Transverse colon (tissue), 4 donors: ENCODE measurements around the gene ANKRD33. TPM values are rescaled to one million over a fixed set of nuclear protein-coding genes. Genes with fewer than 3 reads are reported as not detected.

Experiments used
- DNase-seq: peaks from one replicate; pipeline ENCODE4 v3.0.0-alpha.2; 2019
- H3K27ac ChIP-seq, 4 donors: fragments of 200-600 bp; sonication (generic); 2 replicates each; pipeline ENCODE4 v1.5.1; 2016 to 2018; ENCODE audit warnings: inconsistent platforms in 4 of 4
- H3K27me3 ChIP-seq: fragments of 200-600 bp; sonication (generic); 2 replicates; pipeline ENCODE4 v1.5.1; 2017; ENCODE audit warnings: inconsistent platforms
- H3K36me3 ChIP-seq, 4 donors: fragments of 200-600 bp; sonication (generic); 2 replicates each; pipeline ENCODE4 v1.5.1; 2017 to 2019; ENCODE audit warnings: inconsistent platforms in 4 of 4
- H3K4me1 ChIP-seq, 4 donors: fragments of 200-600 bp; sonication (generic); 2 replicates each; pipeline ENCODE4 v1.5.1; 2017 to 2020; ENCODE audit warnings: inconsistent platforms in 4 of 4
- H3K4me3 ChIP-seq, 4 donors: fragments of 200-600 bp; sonication (generic); 1 replicate in 1 of 4; 2 replicates in 3 of 4; pipeline versions ENCODE4 v1.5.1 to v1.6.1; 2017 to 2019; ENCODE audit warnings: inconsistent platforms in 4 of 4
- H3K9me3 ChIP-seq, 2 donors: fragments of 200-600 bp; sonication (generic); 2 replicates each; pipeline ENCODE4 v1.5.1; 2017 to 2019; ENCODE audit warnings: inconsistent platforms in 2 of 2
- CTCF ChIP-seq, 5 experiments: fragments of 200-600 bp in 3 of 5; fragments of 450-650 bp in 2 of 5; sonication (generic) in 3 of 5; IDR thresholded peaks; 1 replicate in 2 of 5; 2 replicates in 3 of 5; pipeline ENCODE4 v1.5.1; 2016 to 2017; ENCODE audit warnings: antibody characterized with exemption in 5 of 5, inconsistent platforms in 3 of 5, mild to moderate bottlenecking in 2 of 5, moderate library complexity in 1 of 5
- EP300 ChIP-seq: sonication (generic); formaldehyde crosslinking; IDR thresholded peaks from one replicate; pipeline ENCODE4 v1.6.1; 2017; ENCODE audit warnings: antibody characterized with exemption, low read depth
- POLR2A ChIP-seq: fragments of 450-650 bp; IDR thresholded peaks from one replicate; pipeline ENCODE4 v1.6.1; 2016; ENCODE audit warnings: antibody characterized with exemption, mild to moderate bottlenecking, moderate library complexity
- POLR2AphosphoS5 ChIP-seq, 3 donors: sonication (generic); formaldehyde crosslinking; IDR thresholded peaks; one replicate each; pipeline ENCODE4 v1.6.1; 2016; ENCODE audit warnings: antibody characterized with exemption in 3 of 3
- WGBS, 2 donors: methylation state at CpG; one replicate each; pipeline ENCODE4 v1.1.5; 2018; ENCODE audit warnings: low coverage in 1 of 2; 5-methylcytosine and 5-hydroxymethylcytosine counted together
- in situ Hi-C, 4 donors: fragments of 200-750 bp; cut with MboI; loops; one replicate each; pipeline versions ENCODE4 v1.15.0 to v1.15.1; 2017; ENCODE audit warnings: low sequenced_read_pairs in 3 of 4, low pct_ligation_motif_present in 1 of 4, low pct_unique_long_range_greater_than_20kb in 1 of 4
- intact Hi-C: fragments of 100-400 bp; cut with DNase I; formaldehyde crosslinking; loops from one replicate; pipeline ENCODE4 v1.15.1; 2023; ENCODE audit warnings: low total_unique reads
- total RNA-seq, 4 donors: library from RNA; depleted of rRNA; stranded (reverse); fragments of >200 nt; gene quantifications; one replicate each; pipeline ENCODE4 v1.1.0, GENCODE V29; 2016

ANKRD33 gene
- total RNA-seq, 4 donors from 2014 or later = not detected

DNA sequence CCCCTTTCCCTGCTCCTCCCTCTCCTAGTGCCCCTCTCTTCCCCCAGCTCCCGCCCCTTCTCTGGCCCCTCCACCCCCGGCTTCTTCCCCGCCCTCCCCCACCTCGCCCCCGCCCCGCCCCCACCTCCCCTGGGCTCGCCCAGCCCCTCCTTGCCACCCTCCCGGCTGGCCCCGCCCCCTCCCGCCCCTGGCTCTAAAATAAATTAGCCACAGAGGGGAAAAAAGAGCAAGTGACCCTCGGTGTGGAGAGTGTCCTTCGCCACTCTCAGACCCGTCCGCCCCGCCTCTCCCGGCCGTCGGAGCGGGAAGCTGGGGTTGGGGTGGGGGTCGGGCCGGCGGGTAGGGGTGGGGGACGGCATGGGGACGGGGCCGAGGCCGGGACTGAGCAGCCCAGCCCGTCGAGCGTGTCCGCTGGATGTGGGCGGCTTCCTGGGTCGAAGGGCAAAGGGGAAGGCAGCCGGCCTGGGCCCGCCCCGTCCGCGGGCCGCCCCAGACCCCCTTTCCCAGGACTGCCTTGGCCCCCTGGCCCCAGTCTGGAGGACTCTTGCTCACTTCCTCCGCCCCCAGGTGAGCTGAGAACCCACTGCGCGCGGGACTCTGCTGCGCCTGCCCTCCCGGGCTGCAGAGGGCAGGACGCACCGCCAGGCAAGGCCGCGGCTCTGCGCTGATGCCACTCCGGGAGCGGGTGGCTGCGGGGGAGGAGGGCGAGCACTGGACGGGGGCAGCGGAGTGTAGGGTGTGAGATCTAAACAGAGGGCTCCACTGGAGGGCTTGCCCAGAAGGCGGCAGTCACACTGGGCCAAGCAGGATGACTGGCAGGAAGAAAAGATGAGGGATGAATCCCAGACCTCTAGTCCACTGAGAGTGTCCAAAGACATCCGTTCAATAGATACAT, 38.8 kb upstream of the ANKRD33 start:
- peaks cover 11 to 23% (median 21%) of the 10 kb centered on the region in 4 donors for H3K4me1 ChIP-seq
- H3K4me3 ChIP-seq = peak overlapping the region in 2 of 4 donors; percentile 42 to 52
- DNase-seq = no peak
- no peaks in the 10 kb centered on the region for H3K9me3 ChIP-seq
- peaks cover 74% of the 10 kb centered on the region for H3K27me3 ChIP-seq
- no peaks in the 10 kb centered on the region for H3K36me3 ChIP-seq
- in situ Hi-C loops = no loop called here
- TF ChIP-seq CTCF (IDR thresholded peaks at IDR 0.05) (no peak), POLR2A (no peak), POLR2AphosphoS5 (IDR thresholded peaks at IDR 0.05) (no peak), EP300 (no peak)
- intact Hi-C loops = no loop called here
- 12 to 51% methylated on average over 5 to 42 of the region's 57 CpGs for WGBS, 2 donors
- H3K27ac ChIP-seq = peak overlapping the region in 2 of 4 donors; percentile 36 to 68

DNA sequence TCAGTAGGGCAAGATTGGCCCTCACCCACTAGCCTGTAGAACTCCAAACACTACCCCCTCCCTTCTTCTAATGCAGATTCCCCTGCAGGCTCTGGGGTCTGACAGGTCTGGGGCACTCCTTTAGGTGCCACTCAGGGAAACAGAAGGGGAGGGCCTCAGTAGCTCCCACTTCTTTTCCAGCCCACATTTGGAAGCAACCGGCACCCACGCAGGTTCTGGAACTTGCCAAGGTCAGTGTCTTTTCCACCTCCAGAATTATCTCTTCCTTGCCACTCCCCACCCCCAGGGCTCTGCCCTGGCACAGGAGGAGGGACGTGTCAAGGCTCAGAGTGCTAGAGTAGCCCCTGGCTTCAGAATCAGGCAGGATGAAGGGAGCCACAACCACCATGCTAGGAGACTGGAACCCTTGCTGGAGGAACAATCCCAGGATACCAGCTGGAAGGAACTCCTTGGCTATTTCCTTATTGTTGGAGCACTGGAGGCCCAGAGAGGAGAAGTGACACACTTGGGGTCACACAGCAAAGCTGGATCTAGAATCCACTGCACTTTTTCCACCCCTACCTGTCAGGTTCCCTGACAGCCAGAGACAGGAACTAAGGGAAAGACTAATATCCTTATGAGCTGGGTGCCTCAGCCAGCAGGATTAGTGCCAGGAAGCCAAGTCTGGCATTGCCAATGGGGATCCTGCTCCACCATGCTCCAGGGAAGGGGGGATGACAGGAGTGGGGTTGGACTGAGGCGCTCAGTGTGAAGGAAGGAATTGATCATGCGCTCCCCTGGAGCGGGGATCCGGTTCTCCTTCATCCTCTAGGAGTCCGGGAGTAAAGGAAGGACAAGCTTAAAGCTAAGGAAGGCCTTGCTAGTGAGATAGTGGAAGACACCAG, 37.6 kb upstream of the ANKRD33 start:
- Histone ChIP-seq H3K27ac (peak overlapping the region in 1 of 4 donors; percentile 68), H3K27me3 (peaks cover 67% of the 10 kb centered on the region), H3K36me3 (no peaks in the 10 kb centered on the region), H3K4me1 (peaks cover 11 to 23% (median 21%) of the 10 kb centered on the region in 4 donors), H3K9me3 (no peaks in the 10 kb centered on the region), H3K4me3 (no peak overlapping the region)
- no peak for DNase-seq
- intact Hi-C loops (no loop called here), in situ Hi-C loops (no loop called here)
- WGBS, 2 donors = 94% methylated on average over 8 of the region's 8 CpGs; no CpG with 5 or more reads in 1 of the 2 donors
- TF ChIP-seq CTCF (IDR thresholded peaks at IDR 0.05) (no peak), POLR2AphosphoS5 (IDR thresholded peaks at IDR 0.05) (no peak), EP300 (no peak), POLR2A (no peak)

GRCh38 chr12:51850965-51851299, 37.0 kb upstream of the ANKRD33 start:
- in situ Hi-C loops (no loop called here), intact Hi-C loops (no loop called here)
- no peak for DNase-seq
- Histone ChIP-seq H3K9me3 (no peaks in the 10 kb centered on the region), H3K27me3 (peaks cover 67% of the 10 kb centered on the region), H3K27ac (no peak overlapping the region), H3K4me1 (peaks cover 11 to 23% (median 21%) of the 10 kb centered on the region in 4 donors), H3K4me3 (no peak overlapping the region), H3K36me3 (no peaks in the 10 kb centered on the region)
- 76% methylated on average over 4 of the region's 4 CpGs; no CpG with 5 or more reads in 1 of the 2 donors for WGBS, 2 donors
- no peak for TF ChIP-seq POLR2AphosphoS5 (IDR thresholded peaks at IDR 0.05)
- TF ChIP-seq EP300 = no peak
- no peak for TF ChIP-seq POLR2A
- TF ChIP-seq CTCF (IDR thresholded peaks at IDR 0.05) = no peak
